Choroid plexus epithelial cell (primary cell): ENCODE measurements around the gene CCDC60.

ENCODE experiments used
- DNase-seq: peaks from one replicate; pipeline ENCODE4 v3.0.0-alpha.2; 2010; ENCODE audit warnings: low read depth
- H3K4me3 ChIP-seq: 2 replicates; pipeline ENCODE4 v1.5.1; 2011; ENCODE audit warnings: low read depth, mild to moderate bottlenecking, control low read depth, low read length, moderate library complexity
- CTCF ChIP-seq: conservative IDR thresholded peaks from 2 replicates; pipeline ENCODE4 v1.5.1; 2011; ENCODE audit warnings: low read depth, mild to moderate bottlenecking, control low read depth, inconsistent platforms, low read length, moderate library complexity

Gene CCDC60, protein sequence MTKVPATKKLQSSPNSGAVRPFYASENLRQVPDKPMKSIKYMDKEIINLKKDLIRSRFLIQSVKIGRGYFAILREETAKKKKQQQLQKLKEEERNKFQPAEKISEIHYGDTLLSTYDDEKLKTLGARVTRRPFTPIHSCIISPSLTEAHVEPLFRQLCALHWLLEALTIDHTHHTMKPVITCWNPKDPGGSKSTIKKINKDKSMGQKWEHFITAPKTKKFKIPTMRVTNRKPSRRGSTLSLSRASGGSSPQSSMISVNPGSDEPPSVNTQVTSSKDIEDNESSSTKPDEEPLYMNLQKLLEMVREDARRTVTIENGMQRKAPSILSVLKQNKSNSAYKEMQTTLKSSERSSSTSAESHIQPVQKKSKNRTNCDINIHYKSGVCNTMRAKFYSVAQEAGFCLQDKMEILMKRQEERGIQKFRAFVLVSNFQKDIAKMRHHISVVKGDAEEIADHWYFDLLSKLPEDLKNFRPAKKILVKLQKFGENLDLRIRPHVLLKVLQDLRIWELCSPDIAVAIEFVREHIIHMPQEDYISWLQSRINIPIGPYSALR

DNA sequence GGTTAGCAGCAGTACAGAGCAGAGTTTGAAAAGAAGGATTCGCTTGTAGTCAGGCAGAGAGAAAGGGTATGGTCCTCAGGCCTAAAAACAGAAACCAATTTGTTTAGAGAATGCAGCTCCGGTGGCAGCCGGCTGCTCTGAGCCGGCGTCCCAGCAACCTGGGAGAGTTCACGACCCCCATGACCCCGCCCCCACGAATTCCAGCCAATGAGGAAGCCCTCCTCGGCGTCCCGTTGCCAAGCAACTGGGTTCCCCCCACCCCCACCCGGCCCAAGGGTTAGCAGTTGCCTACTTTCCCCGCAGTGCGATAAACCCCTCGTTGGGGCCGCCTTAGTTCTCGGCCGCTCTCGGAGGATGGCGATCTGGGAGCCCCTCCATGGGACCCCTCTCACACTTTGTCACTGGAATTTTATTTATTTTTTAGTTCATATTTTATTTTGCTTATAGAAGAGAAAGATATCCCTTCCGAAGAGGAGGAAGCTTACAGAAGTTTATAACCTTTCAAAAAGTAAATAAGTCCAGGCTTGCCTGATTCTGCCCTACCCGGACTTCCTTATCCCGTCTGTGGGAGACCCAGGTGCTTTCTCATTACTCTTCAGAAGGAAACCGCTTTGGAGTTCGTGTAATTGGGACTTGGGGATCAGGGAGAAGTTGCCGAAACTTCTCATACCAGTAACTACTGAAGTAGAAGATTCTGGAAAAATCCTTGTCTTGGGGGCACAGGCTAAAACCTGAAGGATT, at the start of gene CCDC60:
Gene CCDC60 (plus strand): TSS at position 300 of the 741 bp plus-strand sequence. CDS start 448 bp downstream, outside the sequence.
- no peak for TF ChIP-seq CTCF
- no peak for DNase-seq
- H3K4me3 ChIP-seq: no peak within 1 kb of the TSS

- H3K4me3 ChIP-seq: no peak overlapping the region
- DNase-seq: no peak
- no peak for TF ChIP-seq CTCF
Measured at GRCh38 chr12:119288576-119288975, 46.0 kb upstream of the CCDC60 start.

DNA sequence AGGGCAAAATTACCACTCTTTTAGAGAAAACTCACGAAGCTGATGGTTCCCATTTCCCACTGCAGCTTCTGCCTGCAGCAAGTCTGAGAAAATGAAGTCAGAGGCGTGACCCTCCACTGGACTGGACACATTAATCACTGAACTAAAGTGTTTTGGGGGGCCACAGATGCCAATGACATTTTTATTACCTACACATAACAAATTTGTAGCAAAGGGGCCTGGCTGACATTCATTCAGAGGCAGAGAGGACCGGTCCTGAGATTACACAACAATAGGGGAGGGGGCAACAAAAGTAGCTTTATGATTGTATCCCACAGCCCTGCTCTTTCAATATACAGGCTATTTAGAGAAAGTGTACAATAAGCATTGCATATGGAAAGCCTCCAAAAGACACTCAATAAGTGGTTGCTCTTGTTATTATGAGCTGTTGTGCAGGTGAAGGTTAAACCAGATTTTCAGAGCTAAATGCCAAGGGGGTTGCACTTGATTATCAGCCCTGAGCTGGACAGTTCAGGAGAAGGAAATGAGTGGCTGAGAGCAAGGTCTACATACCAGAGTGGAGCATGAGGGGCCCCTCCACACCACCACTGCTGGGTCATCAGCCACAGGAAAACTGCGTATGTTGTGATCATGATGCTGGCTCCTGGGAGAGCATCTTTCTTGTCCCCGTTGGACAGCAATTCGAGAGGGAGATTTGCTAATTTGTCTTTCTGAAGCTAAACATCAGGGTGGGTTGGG, 41.5 kb upstream of the CCDC60 start:
- TF ChIP-seq CTCF: no peak
- DNase-seq: no peak
- H3K4me3 ChIP-seq: no peak overlapping the region

GRCh38 chr12:119294211-119294610, 40.3 kb upstream of the CCDC60 start:
- no peak overlapping the region for H3K4me3 ChIP-seq
- TF ChIP-seq CTCF: no peak
- no peak for DNase-seq

DNA sequence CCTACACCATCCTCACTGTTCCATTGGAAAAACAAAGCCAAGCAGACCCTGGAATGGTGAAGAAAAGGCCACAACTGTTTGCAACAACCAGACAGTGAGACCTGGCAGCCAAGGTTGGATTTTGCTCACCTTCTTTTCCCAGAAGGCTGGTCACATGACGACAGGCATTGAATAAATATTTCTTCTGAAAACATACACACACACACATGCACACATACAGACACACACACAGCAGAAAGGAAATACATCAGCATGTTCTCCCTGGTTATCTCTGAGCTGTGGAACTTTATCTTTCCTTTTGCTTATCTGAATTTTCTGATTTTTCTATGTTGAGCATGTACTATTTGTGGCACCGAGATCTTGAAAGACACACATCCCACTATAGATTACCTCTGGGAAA, 38.0 kb upstream of the CCDC60 start:
- no peak for DNase-seq
- TF ChIP-seq CTCF: no peak
- no peak overlapping the region for H3K4me3 ChIP-seq

DNA sequence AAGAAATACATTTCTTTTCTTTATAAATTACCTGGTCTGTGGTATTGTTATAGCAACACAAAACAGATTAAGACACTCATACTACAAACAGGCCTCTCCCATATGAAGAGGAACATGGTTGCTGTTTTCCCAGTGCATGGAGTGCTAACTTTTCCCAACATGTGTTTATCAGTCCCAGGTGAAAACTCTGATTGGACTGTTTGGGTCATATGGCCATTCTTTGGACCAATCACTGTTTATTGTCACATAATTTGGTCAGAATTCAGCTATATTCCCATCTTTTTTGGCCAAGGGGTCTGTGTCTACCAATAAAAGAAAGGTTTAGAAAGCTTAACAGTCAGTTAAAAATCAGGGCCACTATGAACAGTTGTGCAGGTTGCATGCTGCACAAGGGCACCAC, 35.4 kb upstream of the CCDC60 start:
- TF ChIP-seq CTCF: no peak
- DNase-seq: no peak

More for the DNA sequence above, 35.4 kb upstream of the CCDC60 start:
- H3K4me3 ChIP-seq: no peak overlapping the region
